SK-N-SH treated with all-trans-retinoic acid at 6 μM for 48 hours (cell line): ENCODE results near the gene DENND1A.

Experiments used
- ARNTL ChIP-seq: fragments of 450-650 bp; formaldehyde crosslinking; IDR thresholded peaks from 2 replicates; pipeline ENCODE4 v1.5.0; 2020; ENCODE audit warnings: low read depth, mild to moderate bottlenecking, moderate library complexity, borderline replicate concordance
- CSDC2 ChIP-seq: fragments of 250-450 bp; sonication (Bioruptor Pico); IDR thresholded peaks from 2 replicates; pipeline ENCODE4 v1.5.0; 2020; ENCODE audit warnings: mild to moderate bottlenecking, moderate library complexity
- ZNF8 ChIP-seq: fragments of 450-650 bp; formaldehyde crosslinking; IDR thresholded peaks from 2 replicates; pipeline ENCODE4 v1.5.0; 2020; ENCODE audit warnings: mild to moderate bottlenecking, moderate library complexity
- TF ChIP-seq, protein P1 (sequence below): fragments of 250-450 bp; sonication (Bioruptor Pico); IDR thresholded peaks from 2 replicates; pipeline ENCODE4 v1.5.1; 2021; ENCODE audit warnings: mild to moderate bottlenecking, moderate library complexity

DNA sequence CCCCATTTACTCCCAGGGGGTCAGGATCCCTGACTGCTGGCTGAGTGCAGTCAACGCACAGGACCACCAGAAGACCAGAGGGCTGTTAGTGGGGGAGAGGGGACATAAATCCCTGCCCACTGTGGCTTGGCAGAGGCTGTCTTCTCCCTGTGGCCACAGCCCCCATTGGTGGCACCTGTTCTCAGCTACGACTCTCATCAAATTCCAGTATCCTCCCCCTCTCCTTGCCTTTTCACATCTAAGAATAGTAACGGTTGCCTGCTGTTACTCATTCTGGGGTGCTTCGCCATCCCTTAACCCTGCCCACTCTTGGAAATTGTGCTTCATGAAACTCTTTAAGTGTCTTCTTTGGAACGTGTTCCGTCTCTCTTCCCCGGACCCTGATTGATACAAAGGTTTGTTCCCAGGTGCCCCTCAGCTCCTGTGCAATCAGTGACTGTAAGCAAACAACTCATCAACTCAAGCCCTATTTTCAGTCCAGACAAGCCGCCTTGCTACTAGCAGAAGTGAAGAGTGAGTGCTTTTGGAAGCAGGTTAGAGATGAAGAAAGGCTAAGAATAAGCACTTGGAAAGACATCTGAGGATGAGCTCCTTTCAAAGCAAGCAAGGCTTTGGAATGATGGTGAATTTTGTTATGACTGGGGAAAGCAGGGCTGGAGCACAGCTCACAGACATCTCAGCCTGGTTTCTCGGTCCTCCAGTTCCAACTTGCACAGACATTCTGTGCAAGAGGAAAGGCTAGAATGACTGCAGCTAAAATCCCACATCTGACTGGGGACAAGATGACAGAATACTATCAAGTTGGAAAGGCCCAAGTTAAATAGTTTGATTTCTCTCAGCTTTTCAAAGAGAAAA, 22.9 kb upstream of the DENND1A start:
- TF ChIP-seq ARNTL (CRISPR knock-in tag) (no peak), CSDC2 (CRISPR knock-in tag) (no peak), ZNF8 (no peak)
- TF ChIP-seq, protein P1, sequence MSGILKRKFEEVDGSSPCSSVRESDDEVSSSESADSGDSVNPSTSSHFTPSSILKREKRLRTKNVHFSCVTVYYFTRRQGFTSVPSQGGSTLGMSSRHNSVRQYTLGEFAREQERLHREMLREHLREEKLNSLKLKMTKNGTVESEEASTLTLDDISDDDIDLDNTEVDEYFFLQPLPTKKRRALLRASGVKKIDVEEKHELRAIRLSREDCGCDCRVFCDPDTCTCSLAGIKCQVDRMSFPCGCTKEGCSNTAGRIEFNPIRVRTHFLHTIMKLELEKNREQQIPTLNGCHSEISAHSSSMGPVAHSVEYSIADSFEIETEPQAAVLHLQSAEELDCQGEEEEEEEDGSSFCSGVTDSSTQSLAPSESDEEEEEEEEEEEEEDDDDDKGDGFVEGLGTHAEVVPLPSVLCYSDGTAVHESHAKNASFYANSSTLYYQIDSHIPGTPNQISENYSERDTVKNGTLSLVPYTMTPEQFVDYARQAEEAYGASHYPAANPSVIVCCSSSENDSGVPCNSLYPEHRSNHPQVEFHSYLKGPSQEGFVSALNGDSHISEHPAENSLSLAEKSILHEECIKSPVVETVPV (CRISPR knock-in tag), result no peak
